ENCODE results near the gene KCNQ5.

The KCNQ5 gene

DNA sequence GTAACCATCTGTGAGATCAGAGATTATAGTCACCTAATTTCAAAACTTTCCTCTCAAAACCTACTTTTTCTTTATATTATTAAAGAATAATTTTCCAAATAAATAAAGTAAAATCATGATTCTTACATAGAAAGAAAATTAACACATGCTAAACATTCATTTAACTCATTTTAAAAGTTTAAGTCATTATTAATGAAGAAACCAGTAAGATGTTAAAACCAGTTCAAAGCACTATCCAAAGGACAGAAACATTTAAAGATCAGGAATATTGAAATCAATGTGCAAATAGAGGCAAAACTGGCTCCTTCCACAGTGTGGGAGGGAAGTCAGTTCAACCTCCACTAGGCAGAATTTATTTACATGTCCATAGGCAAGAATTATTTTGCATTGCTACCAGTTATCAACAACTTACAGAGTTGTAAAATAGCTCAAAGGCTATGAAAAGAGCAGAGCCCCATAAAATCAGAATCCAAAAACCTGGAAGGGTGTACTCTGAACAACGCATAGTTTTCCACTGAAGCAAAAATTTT lies 456.5 kb downstream of the KCNQ5 start:
- Histone ChIP-seq H2AFZ (ENCODE audit: low read depth) (no peak overlapping the region), H3K27me3 (ENCODE audit: insufficient read depth, low read depth) (no peaks in the 10 kb centered on the region), H4K20me1 (ENCODE audit: insufficient read depth) (no peaks in the 10 kb centered on the region), H3K4me2 (no peak overlapping the region), H3K79me2 (ENCODE audit: insufficient read depth, low read depth) (no peaks in the 10 kb centered on the region), H3K27ac (no peak overlapping the region), H3K4me3 (IDR thresholded peaks at IDR 0.05; ENCODE audit: insufficient read depth, low read depth, low read length) (no peak overlapping the region), H3K36me3 (ENCODE audit: insufficient read depth) (no peaks in the 10 kb centered on the region), H3K9ac (no peak overlapping the region), H3K4me1 (ENCODE audit: low read depth, poor library complexity, severe bottlenecking) (no peaks in the 10 kb centered on the region)
- TF ChIP-seq CTCF (conservative IDR thresholded peaks at IDR 0.05; ENCODE audit: low read depth, low read length) = no peak

DNA sequence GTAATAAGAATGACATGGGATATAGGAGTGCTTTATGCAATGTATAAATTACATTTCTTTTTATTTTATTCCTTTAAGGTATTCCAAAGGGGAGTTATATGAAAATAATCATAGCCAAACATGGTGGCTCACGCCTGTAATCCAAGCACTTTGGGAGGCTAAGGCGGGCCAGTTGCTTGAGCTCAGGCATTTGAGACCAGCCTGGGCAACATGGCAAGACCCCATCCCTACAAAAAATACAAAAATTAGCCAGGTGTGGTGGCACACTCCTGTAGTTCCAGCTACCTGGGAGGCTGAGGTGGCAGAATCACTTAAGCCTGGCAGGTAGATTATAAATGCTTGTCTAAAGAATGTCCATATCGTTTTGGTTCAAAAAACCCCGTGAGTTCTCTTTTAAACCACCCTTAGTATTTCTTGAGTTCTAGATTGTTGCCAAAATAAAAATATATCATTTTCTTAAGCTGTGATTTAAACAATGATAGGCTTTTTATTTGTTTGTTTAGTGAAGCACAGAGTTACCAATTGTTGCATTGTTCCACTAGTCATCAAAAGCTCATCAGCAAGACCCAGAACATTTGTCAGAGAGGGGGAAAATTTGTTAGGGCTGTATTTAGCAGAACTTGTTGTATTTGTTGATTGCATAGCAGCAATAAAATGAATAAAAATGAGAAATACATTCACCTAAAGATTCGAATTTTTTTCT lies 457.2 kb downstream of the KCNQ5 start:
- no peaks in the 10 kb centered on the region for H3K4me1 ChIP-seq (ENCODE audit: low read depth, poor library complexity, severe bottlenecking)
- no peak overlapping the region for H3K4me2 ChIP-seq
- no peak for TF ChIP-seq CTCF (conservative IDR thresholded peaks at IDR 0.05; ENCODE audit: low read depth, low read length)
- no peaks in the 10 kb centered on the region for H3K79me2 ChIP-seq (ENCODE audit: insufficient read depth, low read depth)
- H3K27ac ChIP-seq = no peak overlapping the region
- H4K20me1 ChIP-seq (ENCODE audit: insufficient read depth) = no peaks in the 10 kb centered on the region
- H3K9ac ChIP-seq = no peak overlapping the region
- no peaks in the 10 kb centered on the region for H3K36me3 ChIP-seq (ENCODE audit: insufficient read depth)
- H3K4me3 ChIP-seq (IDR thresholded peaks at IDR 0.05; ENCODE audit: insufficient read depth, low read depth, low read length) = no peak overlapping the region
- H3K27me3 ChIP-seq (ENCODE audit: insufficient read depth, low read depth) = no peaks in the 10 kb centered on the region
- H2AFZ ChIP-seq (ENCODE audit: low read depth) = no peak overlapping the region

DNA sequence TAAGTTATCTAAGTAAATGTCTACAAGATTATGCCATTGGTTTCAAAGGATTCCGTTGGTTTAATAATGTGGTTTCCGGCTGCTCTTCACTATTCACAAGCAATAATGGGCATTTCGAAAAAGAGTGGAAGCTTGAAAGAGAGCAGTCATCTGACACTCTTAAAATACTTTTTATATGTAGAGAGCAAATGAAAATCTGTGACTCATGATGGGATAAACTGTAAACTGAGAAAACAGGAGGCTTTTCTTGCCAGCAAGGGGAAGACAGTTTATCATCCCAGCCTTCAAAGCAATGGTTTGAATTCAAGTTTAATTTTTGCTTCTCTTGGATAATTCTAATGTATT lies 457.7 kb downstream of the KCNQ5 start:
- Histone ChIP-seq H3K4me2 (no peak overlapping the region), H4K20me1 (ENCODE audit: insufficient read depth) (no peaks in the 10 kb centered on the region), H3K4me3 (IDR thresholded peaks at IDR 0.05; ENCODE audit: insufficient read depth, low read depth, low read length) (no peak overlapping the region), H3K79me2 (ENCODE audit: insufficient read depth, low read depth) (no peaks in the 10 kb centered on the region), H3K27ac (no peak overlapping the region), H3K9ac (no peak overlapping the region), H3K27me3 (ENCODE audit: insufficient read depth, low read depth) (no peaks in the 10 kb centered on the region), H2AFZ (ENCODE audit: low read depth) (no peak overlapping the region), H3K36me3 (ENCODE audit: insufficient read depth) (no peaks in the 10 kb centered on the region), H3K4me1 (ENCODE audit: low read depth, poor library complexity, severe bottlenecking) (no peaks in the 10 kb centered on the region)
- TF ChIP-seq CTCF (conservative IDR thresholded peaks at IDR 0.05; ENCODE audit: low read depth, low read length) = no peak

DNA sequence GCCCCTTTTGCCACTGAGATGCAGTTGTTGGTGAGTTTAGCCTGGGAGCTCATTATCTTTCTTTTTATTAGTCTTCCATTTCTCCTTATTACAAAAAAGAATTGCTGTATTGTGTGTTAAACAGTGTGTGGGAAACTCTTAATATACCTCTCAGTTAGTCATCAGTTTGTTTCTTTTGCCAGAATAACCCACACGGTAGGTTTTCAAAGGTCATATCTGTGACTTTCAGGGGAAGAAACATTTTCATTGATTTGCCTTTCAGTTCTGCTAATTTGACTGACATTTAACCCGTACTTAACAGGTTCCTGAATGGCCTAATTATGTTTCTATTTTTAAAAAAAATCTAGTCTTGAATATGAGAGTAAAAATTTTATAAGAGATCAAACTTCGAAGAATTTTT lies 458.1 kb downstream of the KCNQ5 start:
- no peaks in the 10 kb centered on the region for H3K27me3 ChIP-seq (ENCODE audit: insufficient read depth, low read depth)
- no peak overlapping the region for H3K9ac ChIP-seq
- no peak overlapping the region for H3K4me2 ChIP-seq
- no peaks in the 10 kb centered on the region for H3K36me3 ChIP-seq (ENCODE audit: insufficient read depth)
- H3K27ac ChIP-seq = no peak overlapping the region
- H3K4me1 ChIP-seq (ENCODE audit: low read depth, poor library complexity, severe bottlenecking) = no peaks in the 10 kb centered on the region
- H3K79me2 ChIP-seq (ENCODE audit: insufficient read depth, low read depth) = no peaks in the 10 kb centered on the region
- H4K20me1 ChIP-seq (ENCODE audit: insufficient read depth) = no peaks in the 10 kb centered on the region
- no peak overlapping the region for H3K4me3 ChIP-seq (IDR thresholded peaks at IDR 0.05; ENCODE audit: insufficient read depth, low read depth, low read length)
- no peak overlapping the region for H2AFZ ChIP-seq (ENCODE audit: low read depth)
- no peak for TF ChIP-seq CTCF (conservative IDR thresholded peaks at IDR 0.05; ENCODE audit: low read depth, low read length)
